HepG2 (cell line): ENCODE results near the gene ATAD3A. TPM values are rescaled to one million over a fixed set of nuclear protein-coding genes. Genes with fewer than 3 reads are reported as not detected.

ENCODE experiments used
- ARID5B ChIP-seq: IDR thresholded peaks from 2 replicates; pipeline ENCODE4 v1.4.0; 2020; ENCODE audit warnings: mild to moderate bottlenecking, missing genetic modification reagents
- ASH2L ChIP-seq: fragments of 300-600, 200-600 bp; sonication (generic); IDR thresholded peaks from 2 replicates; pipeline ENCODE4 v1.7.0; 2017; ENCODE audit warnings: low read depth, mild to moderate bottlenecking, moderate library complexity, mixed read lengths, low read length; ENCODE audit not compliant: insufficient read length
- ATF1 ChIP-seq: IDR thresholded peaks from 2 replicates; pipeline ENCODE4 v1.6.1; 2016; ENCODE audit warnings: mild to moderate bottlenecking, control low read depth
- CC2D1A ChIP-seq: sonication (generic); formaldehyde crosslinking; IDR thresholded peaks from 2 replicates; pipeline ENCODE4 v1.8.1; 2023; ENCODE audit warnings: mild to moderate bottlenecking, missing genetic modification reagents
- DNMT3B ChIP-seq: conservative IDR thresholded peaks from 2 replicates; pipeline ENCODE4 v1.6.1; 2016; ENCODE audit warnings: missing biosample characterization, control low read depth
- GABPB1 ChIP-seq: IDR thresholded peaks from 2 replicates; pipeline ENCODE4 v1.6.1; 2016; ENCODE audit warnings: mild to moderate bottlenecking, missing genetic modification reagents, moderate library complexity, missing compliant biosample characterization
- HNF1A ChIP-seq, 2 experiments: sonication (generic) in 1 of 2; formaldehyde crosslinking in 1 of 2; IDR thresholded peaks; 2 replicates each; pipeline versions ENCODE4 v1.4.0 to v1.6.1; 2016 to 2020; ENCODE audit warnings: borderline replicate concordance in 1 of 2, low read depth in 1 of 2, mild to moderate bottlenecking in 1 of 2, missing genetic modification reagents in 1 of 2
- RBM22 ChIP-seq: fragments of 200-400 bp; formaldehyde crosslinking; optimal IDR thresholded peaks from 2 replicates; pipeline ENCODE3; 2017; ENCODE audit warnings: mild to moderate bottlenecking, low read length, moderate library complexity
- RFX5 ChIP-seq: IDR thresholded peaks from 2 replicates; pipeline ENCODE4 v1.6.1; 2011; ENCODE audit warnings: low read depth, low read length, improper control_type of control experiment
- SIN3A ChIP-seq: IDR thresholded peaks from 2 replicates; pipeline ENCODE4 v1.6.1; 2011; ENCODE audit warnings: low read depth, mild to moderate bottlenecking, control low read depth, low read length, borderline replicate concordance
- ZNF142 ChIP-seq: sonication (generic); formaldehyde crosslinking; IDR thresholded peaks from 2 replicates; pipeline ENCODE4 v1.4.0; 2020; ENCODE audit warnings: missing genetic modification reagents
- ZNF143 ChIP-seq: sonication (generic); formaldehyde crosslinking; IDR thresholded peaks from 2 replicates; pipeline ENCODE4 v1.4.0; 2020; ENCODE audit warnings: missing genetic modification reagents
- polyA plus RNA-seq, 8 experiments: library from polyadenylated mRNA; depleted of rRNA in 3 of 8; stranded (reverse) in 7 of 8; unstranded in 1 of 8; fragments of >200 nt; fragmentation: Illumina TruSeq in 4 of 8; extraction: Trizol in 4 of 8; gene quantifications; 2 replicates each; pipeline versions ENCODE4 v1.2.1 to v1.2.3, GENCODE V29; 2011 to 2016; ENCODE audit warnings: low read depth in 4 of 8, missing spikeins in 1 of 8, mixed read lengths in 1 of 8; ENCODE audit not compliant: insufficient read depth in 1 of 8
- total RNA-seq, 5 experiments: library from RNA; depleted of rRNA; stranded (reverse); fragments of >200 nt; fragmentation: Illumina TruSeq; extraction: Trizol; gene quantifications; 2 replicates each; pipeline ENCODE4 v1.2.3, GENCODE V29; 2016; ENCODE audit warnings: low read depth in 1 of 5

ATAD3A gene
- total and polyA plus RNA-seq, 2 of the 13 experiments (the other 11 are each of a cell fraction or from before 2014, with no cell fraction given): 10.6 to 49.0 TPM

- TF ChIP-seq ZNF142 (peak; percentile 63; the same call in 1 of the 2 replicates), DNMT3B (CRISPR knock-in tag) (0 out of 2 replicates have a peak, but pooled peaks have one; percentile 70), ARID5B (peak; percentile 73), HNF1A (IDR thresholded peaks at IDR 0.05; ENCODE audit: low read depth) (no peak), HNF1A (CRISPR knock-in tag; IDR thresholded peaks at IDR 0.05; ENCODE audit: borderline replicate concordance) (peak; percentile 68; the same call in 1 of the 2 replicates), SIN3A (peak; percentile 96; the same call in 1 of the 2 replicates), GABPB1 (peak; percentile 91), RBM22 (peak; percentile 35), ATF1 (CRISPR knock-in tag) (peak; percentile 96), ZNF143 (CRISPR knock-in tag) (peak; percentile 79), CC2D1A (no peak), ASH2L (peak; percentile 93), RFX5 (peak; percentile 72)
These were observed at the start of gene ATAD3A (continued) for GRCh38 chr1:1511533-1512285.
